OCI-LY1 (cell line): ENCODE results near the gene BRDT.

Experiments
- H2AFZ ChIP-seq: fragments of 200-600 bp; sonication (generic), shearing (Covaris generic); 2 replicates; pipeline ENCODE4 v1.6.0; 2014; ENCODE audit warnings: antibody characterized with exemption, mild to moderate bottlenecking, low read length
- H3F3A ChIP-seq: fragments of 200-600 bp; sonication (generic), shearing (Covaris generic); 2 replicates; pipeline ENCODE4 v1.6.0; 2014; ENCODE audit warnings: mild to moderate bottlenecking, antibody characterized with exemption, low read length, moderate library complexity; ENCODE audit not compliant: insufficient read depth
- H3K27ac ChIP-seq: fragments of 200-600 bp; sonication (generic); 2 replicates; pipeline ENCODE4 v1.5.1; 2014; ENCODE audit warnings: low read length, mixed run types, mild to moderate bottlenecking, low read depth; ENCODE audit not compliant: poor library complexity, severe bottlenecking
- H3K27me3 ChIP-seq: fragments of 200-600 bp; sonication (generic); 2 replicates; pipeline ENCODE4 v1.6.0; 2014; ENCODE audit warnings: antibody characterized with exemption, mild to moderate bottlenecking, low read length, moderate library complexity; ENCODE audit not compliant: insufficient read depth
- H3K36me3 ChIP-seq: fragments of 200-600 bp; sonication (generic); 2 replicates; pipeline ENCODE4 v1.6.1; 2014; ENCODE audit warnings: mild to moderate bottlenecking, antibody characterized with exemption, low read length, moderate library complexity, mixed read lengths; ENCODE audit not compliant: insufficient read depth
- H3K4me1 ChIP-seq: fragments of 200-600 bp; sonication (generic); 2 replicates; pipeline ENCODE4 v1.5.1; 2014; ENCODE audit warnings: mild to moderate bottlenecking, low read length, moderate library complexity; ENCODE audit not compliant: insufficient read depth, severe bottlenecking
- H3K4me2 ChIP-seq: fragments of 200-600 bp; sonication (generic), shearing (Covaris generic); 2 replicates; pipeline ENCODE4 v1.6.1; 2014; ENCODE audit warnings: low read length
- H3K4me3 ChIP-seq: fragments of 200-600 bp; sonication (generic); 2 replicates; pipeline ENCODE4 v1.5.1; 2014; ENCODE audit warnings: low read length, low read depth, mild to moderate bottlenecking, mixed read lengths; ENCODE audit not compliant: poor library complexity, severe bottlenecking
- H3K79me2 ChIP-seq: fragments of 200-600 bp; shearing (Covaris generic); 2 replicates; pipeline ENCODE4 v1.6.1; 2016; ENCODE audit warnings: mixed run types, low read length, mixed read lengths; ENCODE audit not compliant: insufficient read depth
- H3K9ac ChIP-seq: fragments of 200-600 bp; sonication (generic), shearing (Covaris generic); 2 replicates; pipeline ENCODE4 v1.6.1; 2014; ENCODE audit warnings: mild to moderate bottlenecking, low read length, mixed read lengths
- H3K9me2 ChIP-seq: fragments of 200-600 bp; sonication (generic), shearing (Covaris generic); 2 replicates; pipeline ENCODE4 v1.6.1; 2014; ENCODE audit warnings: low read depth, mild to moderate bottlenecking, low read length, mixed read lengths
- H3K9me3 ChIP-seq: fragments of 200-600 bp; shearing (Covaris generic); 2 replicates; pipeline ENCODE4 v1.6.1; 2014; ENCODE audit warnings: low read length, mixed read lengths
- H4K20me1 ChIP-seq: fragments of 200-600 bp; sonication (generic), shearing (Covaris generic); 2 replicates; pipeline ENCODE4 v1.6.0; 2016; ENCODE audit warnings: mild to moderate bottlenecking, low read length; ENCODE audit not compliant: insufficient read depth
- CTCF ChIP-seq: fragments of 200-600 bp; sonication (generic), shearing (Covaris generic); IDR thresholded peaks from 2 replicates; pipeline ENCODE4 v1.5.1; 2017; ENCODE audit warnings: mild to moderate bottlenecking, antibody characterized with exemption, low read length, moderate library complexity, mixed read lengths
- EZH2 ChIP-seq: fragments of 200-600 bp; sonication (generic), shearing (Covaris generic); IDR thresholded peaks from 2 replicates; pipeline ENCODE4 v1.8.0; 2017; ENCODE audit warnings: borderline replicate concordance, mixed run types, mild to moderate bottlenecking, antibody characterized with exemption, low read length, moderate library complexity, mixed read lengths

BRDT gene

GRCh38 chr1:92038695-92039346 lies 89.6 kb downstream of the BRDT start:
- Histone ChIP-seq H3K36me3 (no peaks in the 10 kb centered on the region), H3K9ac (no peak overlapping the region), H3K9me3 (no peaks in the 10 kb centered on the region), H3K9me2 (no peaks in the 10 kb centered on the region), H4K20me1 (no peaks in the 10 kb centered on the region), H3K27ac (no peak overlapping the region), H3K4me2 (no peak overlapping the region), H3K4me3 (no peak overlapping the region), H2AFZ (no peak overlapping the region), H3K27me3 (no peaks in the 10 kb centered on the region), H3F3A (no peaks in the 10 kb centered on the region), H3K4me1 (no peaks in the 10 kb centered on the region), H3K79me2 (no peaks in the 10 kb centered on the region)
- TF ChIP-seq CTCF (no peak), EZH2 (no peak)

- Histone ChIP-seq H3K79me2 (no peaks in the 10 kb centered on the region), H3K9ac (no peak overlapping the region), H3F3A (no peaks in the 10 kb centered on the region), H3K4me2 (no peak overlapping the region), H3K4me3 (no peak overlapping the region), H2AFZ (no peak overlapping the region), H4K20me1 (no peaks in the 10 kb centered on the region), H3K9me3 (no peaks in the 10 kb centered on the region), H3K4me1 (no peaks in the 10 kb centered on the region), H3K27me3 (no peaks in the 10 kb centered on the region), H3K27ac (no peak overlapping the region), H3K36me3 (no peaks in the 10 kb centered on the region), H3K9me2 (no peaks in the 10 kb centered on the region)
- TF ChIP-seq EZH2 (no peak), CTCF (no peak)
Measured at GRCh38 chr1:92040971-92041370, 91.8 kb downstream of the BRDT start.

- TF ChIP-seq CTCF (no peak), EZH2 (no peak)
Measured at GRCh38 chr1:92043621-92044020, 94.4 kb downstream of the BRDT start.

More at GRCh38 chr1:92043621-92044020, 94.4 kb downstream of the BRDT start:
- Histone ChIP-seq H3K4me3 (no peak overlapping the region), H3K9me2 (no peaks in the 10 kb centered on the region), H3K27me3 (no peaks in the 10 kb centered on the region), H3K4me1 (no peaks in the 10 kb centered on the region), H2AFZ (no peak overlapping the region), H3K4me2 (no peak overlapping the region), H3K9me3 (no peaks in the 10 kb centered on the region), H3K79me2 (no peaks in the 10 kb centered on the region), H3K9ac (no peak overlapping the region), H3K27ac (no peak overlapping the region), H3F3A (no peaks in the 10 kb centered on the region), H4K20me1 (no peaks in the 10 kb centered on the region), H3K36me3 (no peaks in the 10 kb centered on the region)
